C4-2B (cell line): ENCODE measurements around the gene SLC24A1.

Experiments
- CTCF ChIP-seq: fragments of 450-650 bp; conservative IDR thresholded peaks from 2 replicates; pipeline ENCODE4 v1.5.1; 2017; ENCODE audit warnings: mild to moderate bottlenecking
- ZFX ChIP-seq: fragments of 450-650 bp; IDR thresholded peaks from 2 replicates; pipeline ENCODE4 v1.6.1; 2017

GRCh38 chr15:65682404-65682911 is 60.7 kb downstream of the SLC24A1 start:
- TF ChIP-seq CTCF (no peak), ZFX (no peak)
